HepG2 (cell line): ENCODE measurements around the gene DACT2. TPM values are rescaled to one million over a fixed set of nuclear protein-coding genes. Genes with fewer than 3 reads are reported as not detected.
A peak's percentile ranks its signal among the peaks of the same experiment; 100 is the strongest.

ENCODE experiments used
- ATAC-seq: fragments of 200-7000 bp; cut with Tn5 transposase; 3 replicates; pipeline ENCODE4 v1.9.1; 2020; ENCODE audit warnings: mild to moderate bottlenecking, moderate library complexity
- BruUV-seq: library from RNA; stranded (reverse); fragments of 400-500 nt; replicated peaks from 2 replicates; lab custom pipeline; 2021; lab: Mats Ljungman, UMichigan
- CTCF ChIA-PET: fragments of 300-600 bp; formaldehyde crosslinking; extraction: SDS; loops from one replicate; lab custom pipeline; 2021; ENCODE audit warnings: low total read pairs, inconsistent platforms, low intra/inter-chr PET ratio; lab: Yijun Ruan, JAX
- POLR2A ChIA-PET: fragments of 350-600 bp; sonication (Branson Sonifier 250); formaldehyde crosslinking; loops from one replicate; lab custom pipeline; 2020; ENCODE audit warnings: antibody characterized with exemption, inconsistent platforms; lab: Yijun Ruan, JAX
- DNase-seq: peaks from one replicate; pipeline ENCODE4 v3.0.0-alpha.2; 2015; ENCODE audit warnings: low spot score
- FAIRE-seq: peaks from 3 replicates; lab custom pipeline; 2011; peaks lifted over from hg19 to GRCh38; lab: Jason Lieb, UNC
- H2AFZ ChIP-seq: one replicate; pipeline ENCODE4 v1.6.1; 2011; ENCODE audit warnings: low read length, inconsistent platforms
- H3K27ac ChIP-seq: fragments of 300-600 bp; 3 replicates; pipeline ENCODE4 v1.8.0; 2011; ENCODE audit warnings: mixed run types, mild to moderate bottlenecking, mixed read lengths, low read length, inconsistent platforms; ENCODE audit not compliant: insufficient read depth; ENCODE audit errors: extremely low read length
- H3K27me3 ChIP-seq, 2 experiments: fragments of 200-600 bp in 1 of 2; 2 replicates in 1 of 2; 3 replicates in 1 of 2; pipeline versions ENCODE4 v1.6.0 to v1.8.0; 2011; ENCODE audit warnings: low read length in 2 of 2, mild to moderate bottlenecking in 2 of 2, moderate library complexity in 2 of 2, inconsistent platforms in 1 of 2; ENCODE audit not compliant: insufficient read depth in 2 of 2, control insufficient read depth in 1 of 2
- H3K36me3 ChIP-seq, 2 experiments: fragments of 200-600 bp in 1 of 2; replicated peaks in 1 of 2; 2 replicates in 1 of 2; 3 replicates in 1 of 2; pipeline versions ENCODE4 v1.5.1 to v1.8.0; 2011; ENCODE audit warnings: low read length in 2 of 2, inconsistent platforms in 1 of 2; ENCODE audit not compliant: insufficient read depth in 2 of 2, control insufficient read depth in 1 of 2
- H3K4me1 ChIP-seq: 2 replicates; pipeline ENCODE4 v1.5.1; 2012; ENCODE audit warnings: low read length, inconsistent platforms; ENCODE audit not compliant: insufficient read depth
- H3K4me2 ChIP-seq: 2 replicates; pipeline ENCODE4 v1.6.0; 2011; ENCODE audit warnings: low read depth, low read length, inconsistent platforms
- H3K4me3 ChIP-seq, 3 experiments: fragments of 200-600 bp in 1 of 3; sonication (generic), shearing (Covaris generic) in 1 of 3; replicated peaks in 1 of 3; 2 replicates each; pipeline ENCODE4 v1.5.1; 2011 to 2016; ENCODE audit warnings: low read length in 3 of 3, inconsistent platforms in 2 of 3, low read depth in 2 of 3, mild to moderate bottlenecking in 2 of 3, control low read depth in 1 of 3, mixed read lengths in 1 of 3; ENCODE audit not compliant: insufficient read depth in 1 of 3
- H3K79me2 ChIP-seq: one replicate; pipeline ENCODE4 v1.6.1; 2011; ENCODE audit warnings: low read length, inconsistent platforms; ENCODE audit not compliant: insufficient read depth
- H3K9ac ChIP-seq: 2 replicates; pipeline ENCODE4 v1.6.0; 2011; ENCODE audit warnings: mild to moderate bottlenecking, low read depth, low read length, inconsistent platforms; ENCODE audit not compliant: insufficient read depth
- H3K9me3 ChIP-seq: 2 replicates; pipeline ENCODE4 v1.5.1; 2012; ENCODE audit warnings: mild to moderate bottlenecking, low read length
- H4K20me1 ChIP-seq: 2 replicates; pipeline ENCODE4 v1.6.0; 2011; ENCODE audit warnings: inconsistent platforms, mild to moderate bottlenecking, low read length, moderate library complexity; ENCODE audit not compliant: insufficient read depth
- DR1 ChIP-seq: sonication (generic); formaldehyde crosslinking; IDR thresholded peaks from 2 replicates; pipeline ENCODE4 v1.8.0; 2021; ENCODE audit warnings: mild to moderate bottlenecking, missing genetic modification reagents, inconsistent platforms
- HNRNPL ChIP-seq: fragments of 200-400 bp; formaldehyde crosslinking; IDR thresholded peaks from 2 replicates; pipeline ENCODE4 v1.6.1; 2017; ENCODE audit warnings: mild to moderate bottlenecking, low read depth, low read length
- KMT2A ChIP-seq: sonication (generic); formaldehyde crosslinking; IDR thresholded peaks from 2 replicates; pipeline ENCODE4 v1.4.0; 2020; ENCODE audit warnings: missing genetic modification reagents
- NRL ChIP-seq: sonication (generic); formaldehyde crosslinking; IDR thresholded peaks from 2 replicates; pipeline ENCODE4 v1.5.0; 2020; ENCODE audit warnings: missing genetic modification reagents, mild to moderate bottlenecking, moderate library complexity, borderline replicate concordance
- SMAD9 ChIP-seq: sonication (generic); formaldehyde crosslinking; IDR thresholded peaks from 2 replicates; pipeline ENCODE4 v1.5.1; 2020; ENCODE audit warnings: mild to moderate bottlenecking, missing genetic modification reagents
- SRY ChIP-seq: sonication (generic); formaldehyde crosslinking; IDR thresholded peaks from 2 replicates; pipeline ENCODE4 v1.8.0; 2022; ENCODE audit warnings: mild to moderate bottlenecking, missing genetic modification reagents
- STAT6 ChIP-seq: sonication (generic); formaldehyde crosslinking; IDR thresholded peaks from 2 replicates; pipeline ENCODE4 v1.4.0; 2020; ENCODE audit warnings: missing genetic modification reagents, mild to moderate bottlenecking, borderline replicate concordance
- ZFP36 ChIP-seq: fragments of 150-350 bp; IDR thresholded peaks from 2 replicates; pipeline ENCODE4 v1.6.1; 2018; ENCODE audit warnings: borderline replicate concordance, low read length, low read depth; ENCODE audit not compliant: partially characterized antibody
- ZNF224 ChIP-seq: sonication (generic); formaldehyde crosslinking; IDR thresholded peaks from 2 replicates; pipeline ENCODE4 v1.5.0; 2020; ENCODE audit warnings: mild to moderate bottlenecking, missing genetic modification reagents
- ZNF543 ChIP-seq: sonication (generic); formaldehyde crosslinking; IDR thresholded peaks from 2 replicates; pipeline ENCODE4 v1.4.0; 2020; ENCODE audit warnings: mild to moderate bottlenecking, missing genetic modification reagents
- ZNF891 ChIP-seq: sonication (generic); formaldehyde crosslinking; IDR thresholded peaks from 2 replicates; pipeline ENCODE4 v1.5.0; 2020; ENCODE audit warnings: mild to moderate bottlenecking, missing genetic modification reagents
- WGBS: methylation state at CpG from one replicate; pipeline ENCODE4 v1.1.6; 2017; ENCODE audit warnings: low lambda C conversion rate; 5-methylcytosine and 5-hydroxymethylcytosine counted together
- in situ Hi-C: cut with HindIII; loops from 2 replicates; pipeline ENCODE4 v1.10.0; 2017; ENCODE audit warnings: low pct_unique_long_range_greater_than_20kb; ENCODE audit not compliant: extremely low pct_ligation_motif_present
- intact Hi-C: fragments of 100-400 bp; cut with micrococcal nuclease; formaldehyde crosslinking; loops from one replicate; pipeline ENCODE4 v1.10.0; 2022; ENCODE audit not compliant: unreplicated experiment
- polyA plus RNA-seq, 8 experiments: library from polyadenylated mRNA; depleted of rRNA in 3 of 8; stranded (reverse) in 7 of 8; unstranded in 1 of 8; fragments of >200 nt; fragmentation: Illumina TruSeq in 4 of 8; extraction: Trizol in 4 of 8; gene quantifications; 2 replicates each; pipeline versions ENCODE4 v1.2.1 to v1.2.3, GENCODE V29; 2011 to 2016; ENCODE audit warnings: low read depth in 4 of 8, missing spikeins in 1 of 8, mixed read lengths in 1 of 8; ENCODE audit not compliant: insufficient read depth in 1 of 8
- total RNA-seq, 5 experiments: library from RNA; depleted of rRNA; stranded (reverse); fragments of >200 nt; fragmentation: Illumina TruSeq; extraction: Trizol; gene quantifications; 2 replicates each; pipeline ENCODE4 v1.2.3, GENCODE V29; 2016; ENCODE audit warnings: low read depth in 1 of 5
- TF ChIP-seq, protein P1 (sequence below): sonication (generic); formaldehyde crosslinking; IDR thresholded peaks from 2 replicates; pipeline ENCODE4 v1.5.1; 2020; ENCODE audit warnings: missing genetic modification reagents, mild to moderate bottlenecking, borderline replicate concordance

DACT2 gene
- total and polyA plus RNA-seq, 2 of the 13 experiments (the other 11 are each of a cell fraction or from before 2014, with no cell fraction given): 0.15 TPM; not detected in 1

DNA sequence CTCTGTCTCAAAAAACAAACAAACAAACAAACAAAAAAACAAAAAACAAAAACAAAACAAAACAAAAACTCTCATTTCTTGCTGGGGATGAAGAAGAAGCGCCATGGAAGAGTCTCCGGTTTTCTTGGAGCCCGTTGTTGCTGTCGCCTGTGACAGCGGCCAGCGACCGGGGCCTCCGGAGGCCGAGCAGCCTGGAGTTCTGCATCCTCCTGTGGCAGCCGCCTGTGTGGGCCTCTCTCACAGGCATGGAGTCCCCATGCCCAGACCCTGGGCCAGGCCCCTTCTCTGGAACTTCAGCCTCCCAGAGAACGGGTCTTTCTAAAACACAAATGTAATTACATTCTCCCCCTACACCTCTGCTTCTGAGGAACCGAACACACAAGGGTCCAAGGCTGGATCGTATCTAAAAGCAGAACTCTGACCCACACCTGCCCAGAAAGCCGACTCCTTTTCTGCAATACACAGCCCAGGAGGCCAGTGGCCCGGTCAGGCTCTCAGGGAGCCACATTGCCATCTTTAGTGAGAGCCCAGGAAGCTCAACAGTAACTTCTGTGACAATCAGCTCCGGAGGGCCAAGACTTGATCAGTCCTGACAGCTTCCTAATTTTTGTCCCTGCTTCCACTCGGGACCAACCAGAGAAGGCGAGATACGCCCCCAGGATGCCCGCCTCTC, 18.5 kb downstream of the DACT2 start (continued):
- TF ChIP-seq SRY (CRISPR knock-in tag): 0 out of 2 replicates have a peak, but pooled peaks have one; percentile 9
- TF ChIP-seq DR1 (CRISPR knock-in tag): no peak
- 0 out of 2 replicates have a peak, but pooled peaks have one; percentile 24 for TF ChIP-seq ZNF224 (CRISPR knock-in tag)
- TF ChIP-seq SMAD9 (CRISPR knock-in tag): no peak
- 0 out of 2 replicates have a peak, but pooled peaks have one; percentile 4 for TF ChIP-seq ZNF543 (CRISPR knock-in tag)

DNA sequence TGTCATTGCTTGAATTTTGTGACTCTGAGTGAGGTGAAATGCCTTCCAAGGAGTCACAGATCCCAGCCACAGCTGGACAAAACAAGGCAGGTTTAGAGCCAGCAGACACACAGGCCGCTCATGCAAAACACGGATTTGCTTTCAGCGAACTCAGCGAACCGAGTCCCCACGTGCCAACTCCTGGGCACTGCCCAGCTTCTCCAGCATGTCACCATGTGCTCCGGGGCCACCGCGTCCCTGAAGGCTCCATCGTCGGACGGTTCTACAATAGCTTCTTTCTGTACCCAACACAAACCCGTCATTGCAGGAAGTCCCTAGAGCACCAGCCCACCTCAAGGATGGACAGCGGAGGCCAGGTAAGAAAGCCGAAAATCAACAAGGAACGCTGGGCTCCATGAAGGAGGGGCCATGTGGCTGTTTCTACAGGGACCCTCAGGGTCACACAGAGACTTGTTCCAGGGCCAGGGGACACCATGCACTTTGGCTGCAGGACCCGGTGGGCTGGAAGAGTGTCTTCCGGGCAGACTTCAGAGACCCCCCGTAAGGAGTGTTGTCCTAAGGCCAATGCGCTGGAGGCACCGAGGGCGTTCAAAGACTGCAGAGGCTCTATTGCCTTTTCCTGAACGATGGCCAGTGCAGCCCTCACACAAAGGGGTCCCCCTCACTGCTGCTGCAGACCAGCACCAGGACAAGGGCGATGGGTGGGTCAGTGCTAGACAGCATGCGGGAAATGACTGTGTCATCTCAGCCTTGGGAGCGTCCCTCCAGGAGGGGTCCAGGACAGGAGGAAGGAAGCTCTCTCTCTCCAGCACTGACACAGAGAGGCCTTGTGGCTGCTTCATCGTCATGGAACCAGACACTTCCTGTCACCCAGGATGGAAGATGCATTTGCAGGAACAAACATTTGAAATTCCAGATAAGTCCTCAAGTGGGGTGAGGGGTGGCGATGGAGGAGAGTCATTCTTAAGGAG, 19.8 kb downstream of the DACT2 start:
- no peak overlapping the region for H3K27ac ChIP-seq
- H3K79me2 ChIP-seq: no peaks in the 10 kb centered on the region
- FAIRE-seq (no peak), ATAC-seq (no peak), DNase-seq (no peak)
- intact Hi-C loops (loop anchor here (5.0 kb wide), 2 partner anchors 33 to 53 kb away; no protein-coding TSS in a partner anchor), in situ Hi-C loops (no loop called here)
- H3K9me3 ChIP-seq: no peaks in the 10 kb centered on the region
- H3K27me3 ChIP-seq: no peaks in the 10 kb centered on the region
- H3K9ac ChIP-seq: no peak overlapping the region
- CTCF ChIA-PET: no interaction called here
- H3K36me3 ChIP-seq: no peaks in the 10 kb centered on the region
- no TSS peak for BruUV-seq
- H3K4me2 ChIP-seq: no peak overlapping the region
- H3K4me1 ChIP-seq: peaks cover 49% of the 10 kb centered on the region
- H4K20me1 ChIP-seq: no peaks in the 10 kb centered on the region
- WGBS: 92% methylated on average over 24 of the region's 28 CpGs
- no peak overlapping the region for H2AFZ ChIP-seq
- POLR2A ChIA-PET: interaction anchor here (1.3 to 2.1 kb wide), 2 partner anchors 18 to 35 kb away, joined by 3 to 6 read pairs; no protein-coding TSS in a partner anchor
- no peak overlapping the region for H3K4me3 ChIP-seq
- TF ChIP-seq HNRNPL (no peak), ZFP36 (no peak), ZNF891 (0 out of 2 replicates have a peak, but pooled peaks have one; percentile 24), NRL (CRISPR knock-in tag) (peak; percentile 57; the same call in 1 of the 2 replicates), STAT6 (no peak), KMT2A (CRISPR knock-in tag) (no peak)
- TF ChIP-seq, protein P1, sequence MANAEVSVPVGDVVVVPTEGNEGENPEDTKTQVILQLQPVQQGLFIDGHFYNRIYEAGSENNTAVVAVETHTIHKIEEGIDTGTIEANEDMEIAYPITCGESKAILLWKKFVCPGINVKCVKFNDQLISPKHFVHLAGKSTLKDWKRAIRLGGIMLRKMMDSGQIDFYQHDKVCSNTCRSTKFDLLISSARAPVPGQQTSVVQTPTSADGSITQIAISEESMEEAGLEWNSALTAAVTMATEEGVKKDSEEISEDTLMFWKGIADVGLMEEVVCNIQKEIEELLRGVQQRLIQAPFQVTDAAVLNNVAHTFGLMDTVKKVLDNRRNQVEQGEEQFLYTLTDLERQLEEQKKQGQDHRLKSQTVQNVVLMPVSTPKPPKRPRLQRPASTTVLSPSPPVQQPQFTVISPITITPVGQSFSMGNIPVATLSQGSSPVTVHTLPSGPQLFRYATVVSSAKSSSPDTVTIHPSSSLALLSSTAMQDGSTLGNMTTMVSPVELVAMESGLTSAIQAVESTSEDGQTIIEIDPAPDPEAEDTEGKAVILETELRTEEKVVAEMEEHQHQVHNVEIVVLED (CRISPR knock-in tag): no peak
